H4 (cell line): Measurements from ENCODE around the gene ADIRF. TPM values are rescaled to one million over a fixed set of nuclear protein-coding genes. Genes with fewer than 3 reads are reported as not detected.
"Not testable (repeated sequence)": the region's sequence is repeated elsewhere in the genome, so short reads cannot be mapped to it uniquely, and the experiment has no call there.

ENCODE experiments used
- DNase-seq: peaks from one replicate; pipeline ENCODE4 v3.0.0-alpha.2; 2015; ENCODE audit warnings: low spot score
- total RNA-seq: library from RNA; depleted of rRNA; stranded (reverse); fragments of >200 nt; shearing (Covaris generic); gene quantifications from 2 replicates; pipeline ENCODE4 v1.2.3, GENCODE V29; 2014; rRNA removed

Gene ADIRF
- not detected in 2 replicates for total RNA-seq

DNA sequence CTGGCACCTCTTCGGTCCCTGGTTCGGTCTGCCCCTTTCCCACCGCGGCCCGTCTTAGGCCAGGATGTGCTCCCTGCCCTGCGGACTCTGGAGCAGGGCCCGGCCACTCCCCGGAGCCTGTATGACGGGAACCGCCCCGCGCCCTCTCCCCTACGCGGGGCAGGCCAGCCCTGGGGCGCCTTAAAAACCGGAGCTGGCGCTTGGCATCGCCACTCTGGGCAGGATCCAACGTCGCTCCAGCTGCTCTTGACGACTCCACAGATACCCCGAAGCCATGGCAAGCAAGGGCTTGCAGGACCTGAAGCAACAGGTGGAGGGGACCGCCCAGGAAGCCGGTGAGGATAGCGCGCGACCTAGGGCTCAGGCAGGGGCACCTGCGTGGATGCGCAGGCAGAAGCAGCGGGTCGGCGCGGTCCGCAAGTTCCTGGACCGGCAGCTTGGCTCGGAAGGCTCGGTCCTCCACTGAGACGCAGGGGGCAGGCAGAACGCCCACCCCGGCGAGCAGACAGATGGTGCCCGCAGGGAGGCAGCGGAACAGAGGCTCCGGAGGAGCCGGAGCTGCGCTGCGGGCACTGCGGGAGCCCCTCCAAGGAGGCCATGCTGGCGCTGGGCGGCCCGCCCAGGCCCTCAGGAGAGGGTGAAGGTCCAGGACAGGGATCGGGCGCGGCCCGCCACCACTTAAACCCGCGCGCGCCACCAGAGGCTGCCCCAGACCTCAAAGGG is at the start of gene ADIRF:
Gene ADIRF, plus strand, starts transcription at position 212 of the 723 bp plus-strand sequence. Its CDS starts 63 bp downstream, at position 275.
- no peak for DNase-seq

DNA sequence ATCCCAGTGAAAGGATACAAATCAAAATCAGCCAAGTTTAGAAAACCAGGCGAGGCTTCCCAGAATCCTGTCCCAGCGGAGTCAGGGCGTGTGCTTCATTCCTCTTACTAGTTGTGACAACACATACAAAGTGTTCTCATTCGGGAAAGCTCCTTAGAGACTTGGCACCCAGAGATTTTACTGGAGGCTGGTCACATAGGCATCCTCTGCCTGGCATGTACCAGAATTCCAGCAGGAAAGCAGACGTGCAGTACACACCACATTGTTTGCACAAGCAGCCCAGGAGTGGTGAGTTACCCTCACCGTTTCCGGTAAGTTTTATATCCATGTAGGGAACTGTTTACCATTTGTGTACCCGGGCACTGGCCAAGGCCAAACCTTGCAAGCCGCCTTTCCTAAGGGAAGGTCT is 45.7 kb upstream of the ADIRF start:
- DNase-seq, result no peak

DNA sequence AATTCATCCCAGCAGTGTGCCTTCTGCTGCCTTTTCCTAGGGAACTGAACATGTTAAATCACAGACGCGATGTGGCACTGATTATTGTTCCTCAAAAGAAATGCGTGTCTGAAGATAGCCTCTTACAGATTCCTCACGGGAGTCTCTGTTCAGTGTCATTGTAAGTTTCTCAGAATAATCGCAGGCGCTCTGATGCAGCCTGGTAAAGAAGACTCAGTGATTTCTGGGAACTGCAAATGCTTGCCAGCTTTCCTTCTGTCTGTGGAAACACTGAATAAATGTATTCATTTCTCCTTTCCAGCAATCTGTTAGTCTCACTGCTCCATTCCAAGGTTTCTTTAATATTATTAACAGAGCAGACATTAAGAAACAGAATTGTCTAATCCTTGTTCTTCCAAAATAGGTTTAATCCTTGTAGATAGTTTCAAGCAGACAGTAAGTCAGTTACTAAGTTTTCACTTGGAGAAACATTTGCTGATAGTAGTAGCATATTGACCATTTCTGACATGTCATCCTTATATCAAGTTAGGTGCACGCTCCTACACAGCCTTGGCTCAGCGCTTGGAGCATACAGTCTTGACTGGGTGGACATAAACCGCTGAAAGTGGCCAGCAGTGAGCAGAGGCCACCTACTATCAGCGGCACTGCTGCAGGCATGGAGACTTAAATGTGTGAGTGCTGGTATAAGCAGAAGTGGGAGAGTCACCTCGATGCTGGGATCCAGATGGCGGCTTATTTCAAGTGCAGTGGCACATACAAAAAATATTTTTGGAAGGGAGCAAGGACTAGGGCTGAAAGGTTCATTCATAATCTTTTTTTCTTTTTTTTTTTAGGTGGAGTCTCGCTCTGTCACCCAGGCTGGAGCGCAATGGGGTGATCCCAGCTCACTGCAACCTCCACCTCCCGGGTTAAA is 38.6 kb upstream of the ADIRF start:
- no peak for DNase-seq

DNA sequence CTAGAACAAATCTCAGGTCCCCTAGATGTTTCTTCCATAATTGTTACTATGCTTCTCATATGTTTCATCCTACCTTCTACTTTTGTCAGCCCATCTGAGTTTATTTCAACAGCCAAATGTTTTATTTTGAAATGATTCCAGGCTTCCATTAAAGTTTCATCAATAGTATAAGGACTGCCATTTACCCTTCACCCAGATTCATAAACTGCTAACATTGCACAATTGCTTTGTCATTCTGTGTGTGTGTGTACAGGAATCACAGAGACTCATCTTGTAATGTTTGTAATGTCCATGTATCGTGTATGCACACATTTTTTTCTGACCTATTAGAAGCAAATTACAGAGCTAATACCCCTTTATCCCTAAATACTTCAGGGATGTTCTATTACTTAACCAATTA is 36.4 kb upstream of the ADIRF start:
- no peak for DNase-seq

DNA sequence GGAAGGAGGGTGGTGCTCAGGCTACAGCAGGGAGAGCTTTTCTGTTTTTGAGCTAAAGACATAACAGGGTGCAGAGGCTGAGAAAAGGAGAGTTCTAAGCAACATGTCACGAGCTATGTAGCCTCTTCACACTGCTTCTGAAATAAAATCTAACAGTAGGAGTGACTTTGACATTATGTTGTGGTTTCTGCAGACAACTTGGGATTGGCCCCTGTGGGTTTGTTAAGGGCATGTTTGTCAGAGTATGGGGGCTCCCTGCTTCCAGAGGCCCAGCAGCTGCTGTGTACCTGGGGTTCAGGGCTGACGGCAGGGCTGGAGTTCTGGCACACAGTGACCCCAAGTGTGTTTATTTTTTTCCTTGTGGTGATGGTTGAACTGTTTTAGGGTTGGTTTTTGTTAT is 35.6 kb upstream of the ADIRF start:
- DNase-seq, result no peak

DNA sequence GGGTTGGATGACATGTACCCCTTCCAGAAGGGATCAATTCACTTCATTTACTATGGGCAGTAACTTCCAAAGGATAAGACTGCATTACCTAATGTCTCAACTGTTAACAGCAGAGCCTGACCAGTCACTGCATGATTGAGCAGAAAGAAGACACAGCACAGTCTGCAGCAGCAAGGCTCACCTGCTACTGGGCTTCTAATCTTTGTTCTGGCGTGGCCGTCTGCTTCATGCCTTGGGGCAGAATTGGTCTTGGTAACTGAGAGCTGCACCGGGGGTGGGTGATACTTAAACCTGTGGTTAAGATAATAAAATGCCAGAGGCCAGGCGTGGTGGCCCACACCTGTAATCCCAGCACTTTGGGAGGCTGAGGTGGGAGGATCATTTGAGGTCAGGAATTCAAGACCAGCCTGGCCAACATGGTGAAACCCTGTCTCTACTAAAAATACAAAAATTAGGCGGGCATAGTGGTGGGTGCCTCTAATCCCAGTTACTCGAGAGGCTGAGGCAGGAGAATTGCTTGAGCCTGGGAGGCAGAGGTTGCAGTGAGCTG is 34.0 kb upstream of the ADIRF start:
- not testable (repeated sequence) for DNase-seq

DNA sequence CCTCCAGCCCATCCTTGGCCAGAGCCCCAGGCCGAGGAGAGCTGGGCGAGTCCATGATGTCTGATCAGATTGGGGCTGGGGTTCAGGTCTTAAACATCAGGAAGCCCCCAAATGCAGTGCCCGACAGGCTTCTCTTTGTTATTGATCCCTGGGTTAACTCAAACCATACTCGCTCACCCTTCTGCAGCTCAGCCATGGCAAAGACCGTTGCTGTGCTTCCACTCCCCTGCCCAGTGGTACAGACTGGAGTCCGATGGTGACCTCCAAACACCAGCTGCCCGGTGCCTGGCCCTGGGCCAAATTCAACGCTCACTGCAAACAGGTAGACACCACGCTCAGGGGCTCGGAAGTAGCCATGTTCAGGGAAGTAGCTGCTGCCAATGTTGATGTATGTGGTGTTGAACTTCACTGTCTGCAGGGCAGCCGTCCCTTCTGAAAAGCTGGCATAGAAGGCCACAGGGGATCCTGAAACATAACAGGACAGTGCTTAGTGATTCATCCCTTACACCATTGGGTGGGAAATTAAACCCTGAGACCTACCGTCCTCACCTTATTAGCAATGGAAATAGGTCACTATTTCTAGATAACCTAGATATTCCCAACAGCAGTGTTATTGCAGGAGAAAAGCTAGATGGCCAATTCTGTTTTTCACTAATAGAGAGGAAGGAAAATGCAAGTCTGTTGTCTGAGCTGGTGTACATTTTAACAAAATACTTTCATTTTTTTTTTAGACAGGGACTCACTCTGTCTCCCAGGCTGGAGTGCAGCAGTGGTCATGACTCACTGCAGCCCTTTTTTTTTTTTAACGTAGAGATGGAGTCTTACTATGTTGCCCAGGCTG is 31.4 kb upstream of the ADIRF start:
- no peak for DNase-seq

DNA sequence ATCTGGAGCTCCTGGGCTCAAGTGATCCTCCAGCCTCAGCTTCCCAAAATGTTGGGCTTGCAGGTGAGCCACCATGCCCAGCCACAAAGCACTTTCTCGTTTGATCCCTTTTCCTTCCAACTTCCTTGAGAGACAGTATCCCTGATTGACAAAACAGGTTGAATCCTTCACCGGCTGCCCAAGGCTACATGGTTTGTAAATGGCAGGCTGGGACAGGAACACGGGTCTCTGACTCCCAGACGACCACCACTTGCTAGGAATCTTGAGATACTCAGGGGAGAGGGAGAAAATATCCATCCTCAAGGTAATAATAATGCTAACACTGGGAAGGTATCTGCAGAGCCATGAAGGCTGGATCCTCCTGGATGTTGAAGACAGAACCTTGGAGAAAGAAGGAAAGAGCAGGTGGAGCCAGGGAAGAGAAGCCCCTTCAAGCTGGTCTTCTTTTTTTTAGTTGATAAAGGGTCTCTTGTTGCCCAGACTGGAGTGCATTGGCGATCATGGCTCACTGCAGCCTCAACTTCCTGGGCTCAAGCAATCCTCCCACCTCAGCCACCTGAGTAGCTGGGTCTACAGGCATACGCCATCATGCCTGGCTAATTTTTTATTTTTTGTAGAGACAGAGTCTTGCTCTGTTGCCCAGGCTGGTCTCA is 30.7 kb upstream of the ADIRF start:
- DNase-seq, result no peak

DNA sequence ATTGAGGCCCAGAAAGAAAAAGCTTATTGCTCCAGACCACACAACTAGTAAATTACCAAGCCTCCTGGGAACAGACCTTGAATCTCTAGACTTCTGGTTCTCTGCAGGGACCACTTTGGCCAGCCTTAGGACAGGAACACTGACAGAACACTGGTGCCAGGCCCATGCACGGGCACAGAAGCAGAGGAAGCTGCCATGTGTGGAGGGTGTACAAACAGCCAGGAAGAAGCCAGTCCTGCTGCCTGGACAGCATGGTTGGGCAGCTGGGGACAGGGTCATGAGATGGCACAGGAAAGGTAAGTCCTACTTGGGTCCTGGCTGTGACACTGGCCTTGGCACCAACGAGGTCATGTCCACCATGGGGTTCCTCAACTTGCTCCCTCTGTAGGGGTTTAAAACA is 30.0 kb upstream of the ADIRF start:
- no peak for DNase-seq

DNA sequence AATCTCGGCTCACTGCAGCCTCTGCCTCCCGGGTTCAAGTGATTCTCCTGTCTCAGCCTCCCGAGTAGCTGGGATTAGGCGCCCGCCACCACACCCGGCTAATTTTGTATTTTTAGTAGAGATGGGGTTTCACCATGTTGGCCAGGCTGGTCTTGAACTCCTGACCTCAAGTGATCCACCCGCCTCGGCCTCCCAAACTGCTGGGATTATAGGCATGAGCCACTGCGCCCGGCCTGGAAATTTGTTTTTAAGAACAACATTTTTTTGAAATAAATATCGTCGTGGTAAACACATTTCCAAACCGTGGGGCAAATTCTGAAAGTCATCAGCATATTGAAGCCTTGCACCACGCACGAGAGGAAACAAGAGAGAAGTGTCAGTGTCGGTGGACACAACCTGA is 28.2 kb upstream of the ADIRF start:
- DNase-seq, result not testable (repeated sequence)

DNA sequence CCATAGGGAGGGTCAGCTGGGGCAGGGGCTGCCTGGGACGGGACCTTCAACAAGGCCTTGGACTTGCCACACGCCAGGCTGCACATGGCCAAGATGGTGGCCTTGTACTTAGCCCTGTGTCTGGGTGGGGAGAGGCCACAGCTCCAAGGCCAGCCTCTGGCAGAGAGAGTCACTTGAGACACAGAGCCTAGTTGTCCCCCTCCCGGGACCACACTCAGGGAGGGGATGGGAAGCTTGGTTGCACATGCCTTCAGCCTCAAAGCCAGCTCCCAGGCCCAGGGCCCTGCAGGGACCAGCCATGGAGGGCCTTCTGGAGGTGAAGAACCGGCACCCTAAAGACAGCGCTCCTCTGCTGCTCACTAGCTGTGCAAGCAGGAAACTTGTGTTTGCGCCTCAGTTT is 27.6 kb upstream of the ADIRF start:
- no peak for DNase-seq

DNA sequence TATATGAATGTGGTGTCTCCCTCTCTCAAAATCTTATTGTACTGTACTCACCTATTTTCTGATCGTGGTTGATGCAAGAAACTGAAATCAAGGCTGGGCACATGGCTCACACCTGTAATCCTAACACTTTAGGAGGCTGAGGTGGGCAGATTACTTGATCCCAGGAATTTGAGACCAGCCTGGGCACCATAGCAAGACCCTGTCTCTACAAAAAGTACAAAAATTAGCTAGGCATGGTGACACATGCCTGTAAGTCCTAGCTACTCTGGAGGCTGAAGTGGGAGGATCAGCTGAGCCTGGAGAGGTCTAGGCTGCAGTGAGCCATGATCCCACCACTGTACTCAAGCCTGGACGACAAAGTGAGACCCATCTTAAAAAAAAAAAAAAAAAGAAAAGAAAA is 26.9 kb upstream of the ADIRF start:
- no peak for DNase-seq

DNA sequence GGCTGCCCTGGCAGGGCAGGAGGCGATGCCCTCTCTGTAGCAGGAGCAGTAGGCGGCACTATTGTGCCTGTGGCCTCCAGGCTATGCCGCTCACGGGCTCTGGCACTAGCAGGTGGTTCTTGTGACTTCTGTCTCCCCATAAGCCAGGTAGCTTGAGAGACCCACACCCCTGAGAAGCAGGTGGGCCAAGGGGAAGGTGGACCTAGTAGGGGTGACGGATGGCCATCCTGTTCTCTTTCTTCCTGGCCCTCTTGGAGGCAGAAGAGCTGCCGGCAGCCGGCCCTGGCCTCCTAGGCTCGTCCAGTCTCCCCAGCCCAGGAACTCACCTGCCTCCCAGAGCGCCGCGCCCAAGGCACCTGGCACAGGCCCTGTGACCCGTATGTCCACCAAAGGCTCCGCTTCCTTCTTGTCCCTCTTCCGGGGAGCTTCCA is 26.3 kb upstream of the ADIRF start:
- DNase-seq, result no peak

DNA sequence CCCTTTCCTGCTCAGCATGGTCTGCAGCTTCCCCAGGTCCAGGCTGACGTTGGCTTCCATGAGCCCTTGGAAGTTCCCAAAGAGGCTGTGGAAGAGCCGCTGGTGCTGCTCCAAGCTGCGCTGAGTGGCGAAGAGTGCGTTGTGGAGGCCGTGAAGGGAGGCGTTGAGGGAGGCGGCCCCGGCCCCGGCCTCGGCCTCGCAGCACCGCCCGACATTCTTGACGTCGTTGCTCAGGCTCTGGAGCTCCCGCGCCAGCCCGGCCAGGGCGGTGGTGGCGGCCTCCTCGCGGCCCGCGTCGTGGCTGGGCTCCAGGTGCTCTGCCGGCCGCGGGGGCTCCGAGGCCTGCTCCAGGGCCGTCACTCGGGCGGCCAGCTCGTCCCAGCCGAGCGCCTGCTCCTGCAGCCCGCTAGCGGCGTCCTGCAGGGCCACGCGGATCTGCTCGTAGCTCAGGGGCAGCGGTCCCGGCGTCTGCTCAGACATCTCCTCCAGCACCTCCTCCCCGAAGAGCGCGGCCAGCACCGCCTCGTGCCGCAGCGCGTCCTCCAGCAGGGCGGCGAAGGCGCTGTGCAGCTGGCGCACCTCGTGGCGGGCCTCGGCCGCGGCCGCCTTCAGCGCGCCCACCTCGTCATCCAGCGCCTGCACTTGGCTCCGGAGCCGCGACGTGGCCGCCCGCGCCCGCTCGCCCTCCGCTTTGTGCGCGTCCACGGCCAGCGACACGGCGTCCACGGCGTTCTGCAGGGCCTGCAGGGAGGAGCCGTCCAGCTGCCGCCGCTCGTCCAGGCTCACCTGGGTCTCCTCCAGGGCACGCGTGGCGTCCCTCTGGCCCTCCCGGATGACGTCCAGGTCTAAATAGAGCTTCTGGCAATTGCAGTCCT is 25.6 kb upstream of the ADIRF start:
- DNase-seq, result no peak

DNA sequence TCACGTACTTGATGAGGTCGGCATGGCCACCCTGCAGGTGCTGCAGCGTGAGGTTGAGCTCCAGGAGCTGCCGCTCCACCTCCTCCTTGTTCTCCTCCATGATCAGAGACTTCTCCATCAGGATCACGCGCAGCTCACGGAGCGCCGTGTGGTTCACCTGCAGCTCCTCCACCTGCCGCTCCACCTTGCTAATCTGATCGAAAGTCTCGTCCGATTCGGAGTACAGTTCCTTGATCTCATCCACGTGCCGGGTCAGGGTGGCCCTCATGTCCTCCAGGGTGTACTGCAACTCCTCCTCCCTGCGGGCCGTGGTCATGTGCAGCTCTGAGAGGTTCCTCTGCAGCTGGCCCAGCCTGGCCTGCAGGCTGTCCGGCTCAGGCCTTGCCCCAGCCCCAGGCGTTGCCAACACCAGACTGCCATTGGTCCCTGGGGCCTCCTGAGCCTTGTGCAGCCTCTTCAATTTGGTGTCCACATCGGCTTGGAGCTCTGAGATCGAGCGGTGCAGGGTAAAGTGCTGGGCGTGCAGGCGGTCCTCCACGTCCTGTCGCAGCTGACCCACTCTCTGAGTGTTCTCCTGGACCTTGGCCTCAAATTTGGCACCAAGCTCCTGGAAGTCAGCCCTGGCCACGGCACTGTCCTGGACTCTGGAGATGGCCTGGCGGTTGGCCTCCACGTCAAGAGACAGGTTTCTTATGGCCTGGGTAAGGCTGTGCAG is 24.8 kb upstream of the ADIRF start:
- DNase-seq, result no peak

DNA sequence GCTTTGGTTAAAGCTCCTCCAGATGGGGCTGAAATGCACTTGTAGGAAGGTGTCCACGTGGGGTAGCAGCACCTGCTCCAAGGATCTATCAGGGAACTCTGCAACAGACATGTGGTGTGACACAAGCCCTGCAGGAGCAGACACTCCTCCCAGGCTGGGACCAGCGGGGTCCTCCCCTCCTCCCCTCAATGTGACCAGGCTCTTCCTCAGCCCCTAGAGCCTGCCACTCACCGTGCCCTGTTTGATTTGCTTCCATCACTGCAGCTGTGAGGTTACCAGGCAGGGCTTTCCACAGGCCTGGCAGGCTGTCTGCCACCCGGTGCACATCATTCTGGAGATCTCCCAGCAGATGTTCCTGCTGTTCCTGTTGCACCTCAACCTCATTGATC is 24.3 kb upstream of the ADIRF start:
- DNase-seq, result no peak

DNA sequence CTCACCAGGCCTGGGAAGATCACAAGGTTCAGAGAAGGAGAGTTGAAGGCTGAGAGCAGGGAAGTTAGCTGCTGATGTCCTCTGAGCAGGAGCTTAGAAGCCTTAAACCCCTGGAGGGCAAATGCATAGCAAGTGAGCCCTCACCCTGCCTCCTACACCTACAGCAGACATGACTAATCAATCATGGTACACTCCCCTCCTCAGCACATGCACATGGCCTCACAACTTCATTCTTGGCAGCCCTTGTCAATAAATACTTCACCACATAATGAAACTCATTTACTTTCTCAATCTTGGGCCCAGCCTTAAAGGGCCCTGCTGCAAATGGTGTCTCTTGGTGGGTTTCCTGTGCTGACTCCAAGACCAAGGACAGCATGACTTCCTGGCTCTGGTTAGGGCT is 23.8 kb upstream of the ADIRF start:
- DNase-seq, result no peak

DNA sequence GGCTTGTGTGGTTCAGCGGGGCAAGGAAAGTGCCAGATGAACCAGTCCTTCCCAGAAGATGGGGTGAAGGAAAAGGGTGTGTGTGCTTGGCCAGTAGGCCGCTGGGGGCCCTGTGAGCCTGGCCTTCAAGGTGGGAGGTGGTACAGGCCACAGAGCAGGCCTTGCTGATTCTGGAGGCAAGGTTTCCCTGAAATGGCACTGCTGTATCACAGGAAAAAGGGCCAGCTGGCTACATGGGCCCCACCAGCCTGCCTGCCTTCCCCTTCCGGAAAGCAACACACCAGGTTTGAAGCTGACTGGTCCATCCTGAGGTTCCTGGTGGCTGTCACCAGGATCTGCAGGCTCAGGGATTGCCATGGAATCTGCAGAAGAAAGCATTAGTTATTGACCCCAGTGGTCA is 23.4 kb upstream of the ADIRF start:
- DNase-seq, result no peak

DNA sequence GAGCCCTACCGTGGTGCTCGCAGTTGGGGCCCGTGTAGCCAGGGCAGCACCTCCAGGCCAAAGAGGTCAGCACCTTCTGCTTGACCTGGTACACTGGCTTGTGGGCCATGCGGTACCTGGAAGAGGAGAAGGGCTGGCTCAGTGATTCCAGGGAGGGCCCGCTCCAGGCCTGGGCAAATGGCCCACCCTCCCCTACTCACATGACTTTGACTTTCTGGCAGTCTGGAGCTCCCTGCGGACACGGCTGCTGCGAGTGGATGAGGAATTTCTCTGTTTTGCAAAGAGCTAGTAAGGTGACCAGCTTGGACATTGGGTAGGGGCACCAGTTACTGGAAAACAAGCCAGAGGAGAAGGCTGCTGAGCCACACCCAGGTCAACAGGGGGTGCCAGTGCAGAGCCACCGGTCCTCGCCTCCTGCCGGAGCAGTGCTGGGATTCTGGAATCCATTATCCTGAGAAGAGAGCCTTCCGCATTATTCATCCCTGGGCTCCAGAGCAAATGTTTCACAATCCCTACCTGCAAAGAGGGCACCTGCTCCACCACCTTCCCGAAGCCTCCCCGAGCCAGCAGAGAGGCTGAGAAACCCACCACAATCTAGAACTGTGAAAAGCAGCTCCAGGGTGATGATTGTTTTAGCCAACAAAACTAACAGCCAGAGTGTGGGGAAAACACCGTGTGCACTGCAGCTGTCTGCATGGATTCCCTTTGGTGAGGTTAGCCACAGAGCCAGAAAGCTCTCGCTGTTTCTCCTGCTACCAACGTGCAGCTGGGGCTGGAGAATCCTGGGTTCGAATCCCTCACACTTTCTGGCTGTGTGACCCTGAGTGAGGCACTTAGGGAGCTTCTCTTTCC is 22.7 kb upstream of the ADIRF start:
- DNase-seq, result peak; percentile 4
